Astrocyte (in vitro differentiated cells and primary cell): ENCODE data around the gene RBM38. TPM values are rescaled to one million over a fixed set of nuclear protein-coding genes. Genes with fewer than 3 reads are reported as not detected.
A peak's percentile ranks its signal among the peaks of the same experiment; 100 is the strongest.

Source experiments
- DNase-seq: peaks from one replicate; pipeline ENCODE4 v3.0.0-alpha.2; 2010; ENCODE audit warnings: low read depth
- FAIRE-seq: peaks from 2 replicates; lab custom pipeline; 2011; peaks lifted over from hg19 to GRCh38; lab: Jason Lieb, UNC
- H2AFZ ChIP-seq: 2 replicates; pipeline ENCODE4 v1.6.0; 2012; ENCODE audit warnings: low read depth, low read length, inconsistent platforms
- H3K27ac ChIP-seq: 2 replicates; pipeline ENCODE4 v1.5.1; 2011; ENCODE audit warnings: low read depth, low read length, inconsistent platforms
- H3K27me3 ChIP-seq: 2 replicates; pipeline ENCODE4 v1.6.0; 2011; ENCODE audit warnings: low read length, inconsistent platforms; ENCODE audit not compliant: insufficient read depth
- H3K36me3 ChIP-seq: 2 replicates; pipeline ENCODE4 v1.5.1; 2011; ENCODE audit warnings: low read length, inconsistent platforms; ENCODE audit not compliant: insufficient read depth
- H3K4me1 ChIP-seq: 2 replicates; pipeline ENCODE4 v1.5.1; 2011; ENCODE audit warnings: low read length, inconsistent platforms; ENCODE audit not compliant: insufficient read depth
- H3K4me2 ChIP-seq: 2 replicates; pipeline ENCODE4 v1.6.0; 2012; ENCODE audit warnings: low read length, inconsistent platforms
- H3K4me3 ChIP-seq: 2 replicates; pipeline ENCODE4 v1.5.1; 2011; ENCODE audit warnings: low read depth, mild to moderate bottlenecking, low read length, inconsistent platforms; ENCODE audit not compliant: insufficient read depth
- H3K79me2 ChIP-seq: 2 replicates; pipeline ENCODE4 v1.6.0; 2012; ENCODE audit warnings: mild to moderate bottlenecking, low read length, inconsistent platforms; ENCODE audit not compliant: insufficient read depth
- H3K9ac ChIP-seq: 2 replicates; pipeline ENCODE4 v1.6.0; 2012; ENCODE audit warnings: mild to moderate bottlenecking, low read length, inconsistent platforms
- H3K9me3 ChIP-seq: 2 replicates; pipeline ENCODE4 v1.5.1; 2012; ENCODE audit warnings: low read depth, mild to moderate bottlenecking, low read length, inconsistent platforms; ENCODE audit not compliant: insufficient read depth
- H4K20me1 ChIP-seq: 2 replicates; pipeline ENCODE4 v1.6.0; 2012; ENCODE audit warnings: low read length, inconsistent platforms; ENCODE audit not compliant: insufficient read depth
- H3K27ac Mint-ChIP-seq: one replicate; pipeline ENCODE4 v1.8.0; 2021; ENCODE audit warnings: mild to moderate bottlenecking, mixed read lengths; ENCODE audit not compliant: unreplicated experiment
- H3K27me3 Mint-ChIP-seq: one replicate; pipeline ENCODE4 v1.8.0; 2021; ENCODE audit warnings: low read depth, mixed read lengths; ENCODE audit not compliant: unreplicated experiment
- H3K36me3 Mint-ChIP-seq: one replicate; pipeline ENCODE4 v1.8.0; 2021; ENCODE audit warnings: low read depth, mixed read lengths; ENCODE audit not compliant: unreplicated experiment
- H3K4me1 Mint-ChIP-seq: one replicate; pipeline ENCODE4 v1.8.0; 2021; ENCODE audit warnings: low read depth, mixed read lengths; ENCODE audit not compliant: unreplicated experiment
- H3K4me3 Mint-ChIP-seq: one replicate; pipeline ENCODE4 v1.8.0; 2021; ENCODE audit warnings: mild to moderate bottlenecking, moderate library complexity, mixed read lengths; ENCODE audit not compliant: unreplicated experiment
- H3K9me3 Mint-ChIP-seq: one replicate; pipeline ENCODE4 v1.8.0; 2021; ENCODE audit warnings: mild to moderate bottlenecking, mixed read lengths; ENCODE audit not compliant: unreplicated experiment
- CTCF ChIP-seq: IDR thresholded peaks from 2 replicates; pipeline ENCODE4 v1.5.1; 2011; ENCODE audit warnings: low read depth, mild to moderate bottlenecking, inconsistent platforms, low read length, moderate library complexity; ENCODE audit not compliant: insufficient read depth
- EZH2 ChIP-seq: IDR thresholded peaks from 2 replicates; pipeline ENCODE4 v1.6.1; 2012; ENCODE audit warnings: mild to moderate bottlenecking, low read length, inconsistent platforms; ENCODE audit not compliant: insufficient read depth
- total RNA-seq: library from RNA; stranded (reverse); gene quantifications from 2 replicates; pipeline ENCODE4 v1.2.1, GENCODE V29; 2021

The RBM38 gene
- total RNA-seq, 1 donor from 2014 or later = 43.5 TPM

GRCh38 chr20:57437672-57438330 lies 46.6 kb downstream of the RBM38 start:
- no peaks in the 10 kb centered on the region for H3K79me2 ChIP-seq
- H3K27me3 ChIP-seq = peaks cover 9% of the 10 kb centered on the region
- H3K27ac Mint-ChIP-seq = peak overlapping the region; percentile 18
- H3K4me3 ChIP-seq = no peak overlapping the region
- H3K27me3 Mint-ChIP-seq = peaks cover 11% of the 10 kb centered on the region
- no peak overlapping the region for H3K9ac ChIP-seq
- H3K36me3 ChIP-seq = no peaks in the 10 kb centered on the region
- H3K36me3 Mint-ChIP-seq = no peaks in the 10 kb centered on the region
- H3K27ac ChIP-seq = no peak overlapping the region
- no peaks in the 10 kb centered on the region for H4K20me1 ChIP-seq
- peaks cover 8% of the 10 kb centered on the region for H3K4me1 Mint-ChIP-seq
- peaks cover 3% of the 10 kb centered on the region for H3K4me1 ChIP-seq
- H3K9me3 Mint-ChIP-seq = peaks cover 8% of the 10 kb centered on the region
- DNase-seq (no peak), FAIRE-seq (no peak)
- no peaks in the 10 kb centered on the region for H3K9me3 ChIP-seq
- no peak overlapping the region for H2AFZ ChIP-seq
- no peak for TF ChIP-seq EZH2
- no peak for TF ChIP-seq CTCF
- H3K4me2 ChIP-seq = no peak overlapping the region
- H3K4me3 Mint-ChIP-seq = no peak overlapping the region

- H3K4me2 ChIP-seq = no peak overlapping the region
- no peak overlapping the region for H2AFZ ChIP-seq
- no peaks in the 10 kb centered on the region for H3K79me2 ChIP-seq
- no peak overlapping the region for H3K4me3 Mint-ChIP-seq
- H3K9ac ChIP-seq = no peak overlapping the region
- peaks cover 10% of the 10 kb centered on the region for H3K27me3 ChIP-seq
- H3K9me3 ChIP-seq = no peaks in the 10 kb centered on the region
- H3K4me3 ChIP-seq = no peak overlapping the region
- H3K27ac Mint-ChIP-seq = no peak overlapping the region
- no peaks in the 10 kb centered on the region for H3K36me3 ChIP-seq
- H4K20me1 ChIP-seq = no peaks in the 10 kb centered on the region
- H3K4me1 ChIP-seq = peaks cover 3% of the 10 kb centered on the region
- no peak for TF ChIP-seq EZH2
- no peak for TF ChIP-seq CTCF
- H3K9me3 Mint-ChIP-seq = peaks cover 6% of the 10 kb centered on the region
- no peak overlapping the region for H3K27ac ChIP-seq
- peaks cover 9% of the 10 kb centered on the region for H3K27me3 Mint-ChIP-seq
- FAIRE-seq = no peak
- DNase-seq = no peak
- no peaks in the 10 kb centered on the region for H3K36me3 Mint-ChIP-seq
- H3K4me1 Mint-ChIP-seq = peaks cover 5% of the 10 kb centered on the region
Observed at GRCh38 chr20:57438552-57438951, 47.4 kb downstream of the RBM38 start.

GRCh38 chr20:57439432-57439831 lies 48.2 kb downstream of the RBM38 start:
- Histone ChIP-seq H2AFZ (no peak overlapping the region), H4K20me1 (no peaks in the 10 kb centered on the region), H3K4me3 (no peak overlapping the region), H3K36me3 (no peaks in the 10 kb centered on the region), H3K27ac (no peak overlapping the region), H3K9me3 (no peaks in the 10 kb centered on the region), H3K4me1 (peaks cover 3% of the 10 kb centered on the region), H3K4me2 (no peak overlapping the region), H3K79me2 (no peaks in the 10 kb centered on the region), H3K27me3 (peaks cover 11% of the 10 kb centered on the region), H3K9ac (no peak overlapping the region)
- no peak for FAIRE-seq
- no peak for DNase-seq
- TF ChIP-seq EZH2 (no peak), CTCF (no peak)
- peaks cover 6% of the 10 kb centered on the region for H3K9me3 Mint-ChIP-seq
- H3K27ac Mint-ChIP-seq = no peak overlapping the region
- H3K27me3 Mint-ChIP-seq = peaks cover 14% of the 10 kb centered on the region
- no peak overlapping the region for H3K4me3 Mint-ChIP-seq
- H3K4me1 Mint-ChIP-seq = peaks cover 4% of the 10 kb centered on the region
- H3K36me3 Mint-ChIP-seq = no peaks in the 10 kb centered on the region
